HG02588 (cell line): Measurements from ENCODE around the gene WFIKKN1.

Source experiments
- ATAC-seq: cut with Tn5 transposase; IDR thresholded peaks from one replicate; pipeline ENCODE4 v1.9.1; 2021; ENCODE audit warnings: mild to moderate bottlenecking, moderate library complexity; ENCODE audit not compliant: unreplicated experiment

Gene WFIKKN1, protein sequence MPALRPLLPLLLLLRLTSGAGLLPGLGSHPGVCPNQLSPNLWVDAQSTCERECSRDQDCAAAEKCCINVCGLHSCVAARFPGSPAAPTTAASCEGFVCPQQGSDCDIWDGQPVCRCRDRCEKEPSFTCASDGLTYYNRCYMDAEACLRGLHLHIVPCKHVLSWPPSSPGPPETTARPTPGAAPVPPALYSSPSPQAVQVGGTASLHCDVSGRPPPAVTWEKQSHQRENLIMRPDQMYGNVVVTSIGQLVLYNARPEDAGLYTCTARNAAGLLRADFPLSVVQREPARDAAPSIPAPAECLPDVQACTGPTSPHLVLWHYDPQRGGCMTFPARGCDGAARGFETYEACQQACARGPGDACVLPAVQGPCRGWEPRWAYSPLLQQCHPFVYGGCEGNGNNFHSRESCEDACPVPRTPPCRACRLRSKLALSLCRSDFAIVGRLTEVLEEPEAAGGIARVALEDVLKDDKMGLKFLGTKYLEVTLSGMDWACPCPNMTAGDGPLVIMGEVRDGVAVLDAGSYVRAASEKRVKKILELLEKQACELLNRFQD

DNA sequence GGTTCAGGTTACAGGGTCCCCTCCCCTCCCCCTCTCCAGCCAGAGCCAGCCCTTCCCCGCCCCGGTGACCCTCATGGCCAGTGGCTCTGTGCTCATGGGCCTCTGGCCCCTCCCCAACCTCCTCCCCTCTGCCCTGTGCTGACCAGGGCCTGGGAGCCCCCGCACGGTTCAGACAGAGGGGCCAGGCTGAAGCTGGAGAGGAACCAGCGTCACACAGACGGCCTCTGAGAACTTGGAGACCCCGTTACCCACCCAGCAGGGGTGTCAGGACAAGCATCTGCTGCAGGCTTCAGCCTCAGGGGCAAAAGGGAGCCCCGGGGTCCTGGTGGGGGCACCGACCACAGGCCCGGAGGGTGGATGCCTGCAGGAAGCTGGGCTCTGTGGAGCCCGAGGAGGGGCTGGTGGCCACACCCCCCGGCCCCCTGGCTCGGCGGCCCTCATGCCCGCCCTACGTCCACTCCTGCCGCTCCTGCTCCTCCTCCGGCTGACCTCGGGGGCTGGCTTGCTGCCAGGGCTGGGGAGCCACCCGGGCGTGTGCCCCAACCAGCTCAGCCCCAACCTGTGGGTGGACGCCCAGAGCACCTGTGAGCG, at the start of gene WFIKKN1:
WFIKKN1 (plus strand) TSS at position 171 of the 591 bp plus-strand sequence; CDS start at position 440, 269 bp downstream.
- no peak for ATAC-seq

DNA sequence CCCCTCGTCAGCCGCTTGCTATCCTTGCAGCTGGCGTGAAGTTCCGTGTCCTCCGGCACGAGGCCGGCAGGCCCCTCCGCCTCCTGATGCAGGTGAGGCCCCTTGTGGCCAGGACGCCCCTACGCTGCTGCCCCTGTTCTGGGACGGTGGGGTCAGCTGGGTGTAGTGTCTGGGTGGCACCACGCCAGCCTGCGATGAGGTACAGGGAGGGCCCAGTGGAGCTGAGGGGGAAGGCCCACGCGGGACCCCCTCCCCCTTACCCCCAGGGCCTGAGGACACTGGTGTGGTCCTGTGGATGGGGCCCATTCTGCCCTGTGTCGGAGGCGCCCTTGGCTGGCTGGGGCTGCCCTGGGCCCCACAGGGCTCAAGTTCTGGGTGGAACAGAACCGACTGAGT, 48.6 kb upstream of the WFIKKN1 start:
- ATAC-seq = no peak

GRCh38 chr16:582614-583331, 48.0 kb upstream of the WFIKKN1 start:
- no peak for ATAC-seq

- no peak for ATAC-seq
Measured at GRCh38 chr16:583470-583814, 47.3 kb upstream of the WFIKKN1 start.

GRCh38 chr16:583815-584591, 46.8 kb upstream of the WFIKKN1 start:
- ATAC-seq = no peak

DNA sequence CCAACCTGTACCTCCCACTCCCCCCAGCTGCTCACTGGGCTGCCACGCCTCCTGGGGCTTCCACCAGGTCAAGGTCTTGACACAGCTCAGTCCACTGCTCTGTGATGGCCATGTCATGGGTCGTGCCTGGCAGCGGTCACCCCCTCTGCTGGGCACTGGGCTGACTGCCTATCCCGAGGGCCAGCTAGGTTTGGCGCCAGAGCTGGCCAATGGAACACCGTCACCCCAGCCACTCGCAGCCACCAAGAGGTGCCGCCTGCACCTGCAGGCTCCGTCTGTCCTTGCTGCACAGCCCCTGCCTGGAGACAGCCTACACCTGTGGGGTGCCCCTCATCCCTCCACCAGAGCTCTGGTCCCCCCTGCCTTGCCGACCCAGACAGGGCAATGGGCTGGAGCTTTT, 45.4 kb upstream of the WFIKKN1 start:
- ATAC-seq = no peak

DNA sequence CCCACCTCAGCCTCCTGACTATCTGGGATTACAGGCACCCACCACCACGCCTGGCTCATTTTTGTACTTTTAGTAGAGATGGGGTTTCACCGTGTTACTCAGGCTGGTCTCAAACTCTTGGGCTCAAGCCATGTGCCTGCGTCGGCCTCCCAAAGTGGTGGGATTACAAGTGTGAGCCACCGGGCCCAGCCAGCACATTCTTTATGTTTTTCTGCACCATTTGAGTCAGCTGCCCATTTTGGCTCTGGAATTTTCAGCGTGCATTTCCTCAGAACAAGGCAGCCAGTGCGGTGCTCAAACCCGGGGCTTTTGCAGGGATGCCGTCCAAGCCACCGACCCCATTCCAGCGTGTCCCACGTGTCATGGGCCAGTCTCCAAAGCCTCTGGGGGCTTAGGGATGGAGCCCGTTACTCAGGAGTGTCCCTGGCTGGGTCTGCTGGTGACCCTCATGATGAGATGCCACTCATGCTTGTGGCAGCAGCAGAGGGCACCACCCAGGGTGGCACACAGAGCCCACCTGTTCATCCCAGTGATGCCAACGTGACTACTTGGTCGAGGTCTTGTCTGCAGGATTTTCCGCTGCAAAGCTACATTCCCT, 44.6 kb upstream of the WFIKKN1 start:
- no peak for ATAC-seq

GRCh38 chr16:586645-587590, 43.9 kb upstream of the WFIKKN1 start:
- no peak for ATAC-seq

DNA sequence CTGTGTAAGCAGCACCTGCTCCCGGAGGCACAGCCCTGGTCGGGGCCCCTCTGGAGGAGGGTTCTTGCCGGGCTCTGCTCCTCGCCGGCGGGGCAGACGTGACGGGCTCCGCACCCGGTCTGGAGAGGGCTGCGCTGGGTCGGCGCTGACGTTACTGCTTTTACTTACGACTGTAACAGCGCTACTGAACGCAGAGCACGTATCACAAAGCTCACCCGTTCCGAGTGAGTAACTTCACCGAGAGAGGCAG, 42.2 kb upstream of the WFIKKN1 start:
- peak; percentile 0 for ATAC-seq

- ATAC-seq = peak; percentile 66
Measured at GRCh38 chr16:588889-589657, 41.7 kb upstream of the WFIKKN1 start.

GRCh38 chr16:589658-590187, 41.1 kb upstream of the WFIKKN1 start, which contains the start of gene RAB40C:
Gene RAB40C, plus strand, starts transcription at chr16:590066. Its CDS starts 226 bp downstream, at chr16:590292.
- ATAC-seq = peak; percentile 69

DNA sequence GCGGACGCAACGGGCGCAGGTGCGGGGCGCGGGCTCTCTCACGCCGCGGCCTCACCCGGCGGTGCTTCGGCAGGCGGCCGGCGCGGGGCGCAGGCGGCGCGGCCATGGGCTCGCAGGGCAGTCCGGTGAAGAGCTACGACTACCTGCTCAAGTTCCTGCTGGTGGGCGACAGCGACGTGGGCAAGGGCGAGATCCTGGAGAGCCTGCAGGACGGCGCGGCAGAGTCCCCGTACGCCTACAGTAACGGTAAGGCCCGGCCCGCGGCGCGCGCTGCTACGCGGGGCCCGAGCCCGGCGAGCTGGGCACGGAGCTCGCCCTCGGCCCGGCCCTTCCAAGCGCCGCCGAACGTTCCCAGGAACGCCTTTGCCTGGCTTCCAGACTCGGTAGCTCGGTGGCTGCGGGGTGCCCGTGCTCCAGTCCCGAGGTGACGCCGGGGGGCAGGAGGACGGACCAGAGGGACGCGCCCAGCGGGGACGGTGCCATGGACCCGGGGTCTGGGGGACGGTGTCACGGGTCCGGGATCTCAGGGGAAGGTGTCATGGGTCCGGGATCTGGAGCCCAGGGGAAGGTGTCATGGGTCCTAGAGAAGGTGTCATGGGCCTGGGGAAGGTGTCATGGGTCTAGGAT, 40.5 kb upstream of the WFIKKN1 start:
- ATAC-seq = peak; percentile 0

DNA sequence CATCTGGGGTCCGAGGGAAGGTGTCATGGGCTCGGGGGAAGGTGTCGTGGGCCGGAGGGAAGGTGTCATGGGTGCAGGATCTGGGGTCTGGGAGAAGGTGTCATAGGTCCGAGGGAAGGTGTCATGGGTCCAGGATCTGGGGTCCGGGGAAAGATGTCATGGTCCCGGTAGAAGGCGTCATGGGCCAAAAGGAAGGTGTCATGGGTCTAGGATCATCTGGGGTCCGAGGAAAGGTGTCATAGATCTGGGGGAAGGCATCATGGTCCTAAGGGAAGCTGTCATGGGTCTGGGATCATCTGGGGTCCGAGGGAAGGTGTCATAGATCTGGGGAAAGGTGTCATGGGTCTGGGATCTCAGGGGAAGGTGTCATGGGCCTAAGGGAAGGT, 40.0 kb upstream of the WFIKKN1 start:
- ATAC-seq = no peak

DNA sequence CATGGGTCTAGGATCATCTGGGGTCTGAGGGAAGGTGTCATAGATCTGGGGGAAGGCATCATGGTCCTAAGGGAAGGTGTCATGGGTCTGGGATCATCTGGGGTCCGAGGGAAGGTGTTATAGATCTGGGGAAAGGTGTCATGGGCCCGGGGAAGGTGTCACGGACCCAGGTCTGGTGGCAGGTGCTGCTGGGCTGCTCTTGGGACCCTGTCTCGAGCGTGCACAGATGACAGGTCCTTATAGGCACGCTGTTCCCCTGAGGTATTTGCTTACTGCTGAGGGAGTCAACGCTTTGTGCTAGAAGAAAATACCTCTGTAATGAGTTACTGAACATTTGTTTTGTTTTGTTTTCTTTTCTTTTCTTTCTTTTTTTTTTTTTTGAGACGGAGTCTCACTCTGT, 39.6 kb upstream of the WFIKKN1 start:
- no peak for ATAC-seq

- ATAC-seq = no peak
Measured at GRCh38 chr16:591892-592517, 38.8 kb upstream of the WFIKKN1 start.

DNA sequence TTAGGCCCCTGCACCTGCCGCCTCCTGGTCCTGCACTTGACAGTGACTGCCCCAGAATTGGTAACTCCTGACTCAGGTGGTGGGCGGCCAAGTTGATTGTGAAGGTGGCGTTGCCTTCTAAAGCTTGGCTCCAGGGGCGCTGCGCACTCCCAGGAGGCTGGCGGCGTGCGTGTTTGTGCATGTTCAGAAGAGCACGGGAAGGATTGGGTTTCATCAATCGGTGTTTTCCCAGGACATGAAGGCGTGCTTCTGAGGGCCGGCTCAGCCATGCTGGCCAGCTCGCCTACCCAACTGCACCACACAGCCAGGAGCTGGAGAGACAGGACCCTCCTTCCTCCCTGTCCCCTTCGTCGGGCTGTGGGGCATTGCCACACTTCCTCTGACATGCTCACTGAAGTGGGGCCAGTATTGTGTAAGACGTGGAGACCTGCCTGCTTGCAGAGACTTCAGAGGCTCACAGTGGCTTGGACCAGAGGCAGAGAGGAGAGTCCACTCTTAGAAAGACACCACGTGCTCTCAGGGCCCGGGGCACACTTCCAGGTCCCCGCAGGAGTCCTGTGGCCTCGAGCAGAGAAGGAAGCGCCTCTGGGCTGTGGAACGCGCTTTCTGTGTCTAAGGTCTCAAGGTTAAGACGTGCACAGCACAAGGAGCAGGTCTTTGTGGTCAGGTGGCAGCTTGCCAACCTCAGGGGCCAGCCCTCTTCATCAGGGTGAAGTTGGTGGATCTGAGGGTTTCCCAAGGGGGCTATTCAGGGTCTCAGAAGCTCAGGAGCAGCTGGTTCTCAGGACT, 38.1 kb upstream of the WFIKKN1 start:
- no peak for ATAC-seq

DNA sequence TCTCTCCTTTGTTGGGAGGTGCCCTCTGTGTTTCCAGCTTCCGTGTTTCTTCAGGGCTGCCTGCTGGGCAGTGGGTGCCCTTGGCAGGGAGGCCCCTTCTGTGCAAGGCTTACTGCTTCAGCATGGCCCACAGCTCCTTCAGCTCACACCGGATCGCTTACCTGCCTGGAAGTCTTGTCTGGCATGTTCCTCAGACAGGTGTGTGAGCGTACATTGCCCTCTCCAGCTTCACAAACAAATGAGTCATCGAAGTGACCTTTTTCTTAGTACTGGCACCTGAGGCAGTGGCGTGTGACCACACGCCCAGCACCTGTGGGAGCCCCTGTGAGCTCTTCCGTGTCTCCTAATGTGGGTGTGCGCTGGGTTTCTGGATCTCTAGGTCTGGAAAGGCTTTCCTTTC, 37.4 kb upstream of the WFIKKN1 start:
- no peak for ATAC-seq
